ENCODE measurements around the gene IKZF5.
A peak's percentile ranks its signal among the peaks of the same experiment; 100 is the strongest.

IKZF5 gene, protein sequence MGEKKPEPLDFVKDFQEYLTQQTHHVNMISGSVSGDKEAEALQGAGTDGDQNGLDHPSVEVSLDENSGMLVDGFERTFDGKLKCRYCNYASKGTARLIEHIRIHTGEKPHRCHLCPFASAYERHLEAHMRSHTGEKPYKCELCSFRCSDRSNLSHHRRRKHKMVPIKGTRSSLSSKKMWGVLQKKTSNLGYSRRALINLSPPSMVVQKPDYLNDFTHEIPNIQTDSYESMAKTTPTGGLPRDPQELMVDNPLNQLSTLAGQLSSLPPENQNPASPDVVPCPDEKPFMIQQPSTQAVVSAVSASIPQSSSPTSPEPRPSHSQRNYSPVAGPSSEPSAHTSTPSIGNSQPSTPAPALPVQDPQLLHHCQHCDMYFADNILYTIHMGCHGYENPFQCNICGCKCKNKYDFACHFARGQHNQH

DNA sequence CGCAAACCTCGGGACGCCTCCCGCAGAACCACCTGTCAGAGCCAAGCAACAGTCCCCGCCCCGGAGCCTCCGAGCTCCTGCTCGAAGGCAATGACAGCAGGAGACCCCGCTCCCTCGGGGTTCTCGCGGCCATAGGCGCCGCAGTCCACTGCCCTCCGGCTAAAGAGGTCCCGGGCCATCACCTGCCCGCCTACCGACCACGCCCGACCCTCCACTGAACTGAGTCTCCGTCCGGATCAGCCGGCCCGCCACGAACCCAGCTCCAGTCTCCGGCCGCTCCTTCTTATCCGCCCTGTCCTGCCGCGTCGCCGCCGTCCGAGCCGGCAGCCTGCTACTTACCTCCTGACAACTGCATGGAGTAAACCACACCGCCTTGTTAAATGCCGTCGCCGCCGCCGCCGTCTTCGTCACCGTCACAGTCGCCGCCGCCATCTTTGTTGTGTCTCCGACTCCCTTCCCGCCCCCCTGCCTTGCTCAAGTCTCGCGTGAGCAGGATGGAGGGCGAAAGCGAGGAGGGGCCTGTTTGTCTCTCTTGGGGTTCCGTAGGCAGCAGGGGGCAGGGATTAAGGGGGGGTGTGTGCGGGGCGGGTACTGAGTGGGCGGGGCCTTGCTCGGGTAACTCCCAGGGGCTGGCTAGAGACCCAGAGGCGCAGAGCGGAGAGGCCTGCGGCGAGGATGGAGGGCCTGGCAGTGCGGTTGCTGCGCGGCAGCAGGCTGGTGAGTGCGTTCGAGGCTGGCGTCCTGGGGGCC is at the start of gene IKZF5, which contains the start of gene ACADSB:
Gene IKZF5 (minus strand): TSS at position 441 of the 750 bp plus-strand sequence. CDS start 10,170 bp downstream, outside the sequence.
Gene ACADSB (plus strand): TSS at position 652 of the 750 bp plus-strand sequence. CDS start 24 bp downstream, at position 676.
- Mint-ChIP-seq H3K36me3 (ENCODE audit: low read depth) (peaks cover 11% of the 10 kb centered on the region), H3K4me3 (peak within 1 kb of the TSS; percentile 99), H3K4me1 (peaks cover 37% of the 10 kb centered on the region), H3K27ac (peak within 1 kb of the TSS; percentile 98), H3K9me3 (peaks cover 3% of the 10 kb centered on the region), H3K27me3 (ENCODE audit: low read depth, poor library complexity) (peaks cover 3% of the 10 kb centered on the region)
- TF ChIP-seq, protein P1, sequence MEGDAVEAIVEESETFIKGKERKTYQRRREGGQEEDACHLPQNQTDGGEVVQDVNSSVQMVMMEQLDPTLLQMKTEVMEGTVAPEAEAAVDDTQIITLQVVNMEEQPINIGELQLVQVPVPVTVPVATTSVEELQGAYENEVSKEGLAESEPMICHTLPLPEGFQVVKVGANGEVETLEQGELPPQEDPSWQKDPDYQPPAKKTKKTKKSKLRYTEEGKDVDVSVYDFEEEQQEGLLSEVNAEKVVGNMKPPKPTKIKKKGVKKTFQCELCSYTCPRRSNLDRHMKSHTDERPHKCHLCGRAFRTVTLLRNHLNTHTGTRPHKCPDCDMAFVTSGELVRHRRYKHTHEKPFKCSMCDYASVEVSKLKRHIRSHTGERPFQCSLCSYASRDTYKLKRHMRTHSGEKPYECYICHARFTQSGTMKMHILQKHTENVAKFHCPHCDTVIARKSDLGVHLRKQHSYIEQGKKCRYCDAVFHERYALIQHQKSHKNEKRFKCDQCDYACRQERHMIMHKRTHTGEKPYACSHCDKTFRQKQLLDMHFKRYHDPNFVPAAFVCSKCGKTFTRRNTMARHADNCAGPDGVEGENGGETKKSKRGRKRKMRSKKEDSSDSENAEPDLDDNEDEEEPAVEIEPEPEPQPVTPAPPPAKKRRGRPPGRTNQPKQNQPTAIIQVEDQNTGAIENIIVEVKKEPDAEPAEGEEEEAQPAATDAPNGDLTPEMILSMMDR (IDR thresholded peaks at IDR 0.05), result no peak
- DNase-seq, result peak; percentile 93

GRCh38 chr10:123057968-123058367 is 49.4 kb upstream of the IKZF5 start:
- peaks cover 8% of the 10 kb centered on the region for H3K9me3 Mint-ChIP-seq
- peaks cover 16% of the 10 kb centered on the region for H3K27me3 Mint-ChIP-seq (ENCODE audit: low read depth, poor library complexity)
- DNase-seq, result no peak
- no peak overlapping the region for H3K4me3 Mint-ChIP-seq
- H3K27ac Mint-ChIP-seq, result no peak overlapping the region
- TF ChIP-seq, protein P1 (IDR thresholded peaks at IDR 0.05), result no peak
- H3K4me1 Mint-ChIP-seq, result no peaks in the 10 kb centered on the region
- peaks cover 29% of the 10 kb centered on the region for H3K36me3 Mint-ChIP-seq (ENCODE audit: low read depth)

DNA sequence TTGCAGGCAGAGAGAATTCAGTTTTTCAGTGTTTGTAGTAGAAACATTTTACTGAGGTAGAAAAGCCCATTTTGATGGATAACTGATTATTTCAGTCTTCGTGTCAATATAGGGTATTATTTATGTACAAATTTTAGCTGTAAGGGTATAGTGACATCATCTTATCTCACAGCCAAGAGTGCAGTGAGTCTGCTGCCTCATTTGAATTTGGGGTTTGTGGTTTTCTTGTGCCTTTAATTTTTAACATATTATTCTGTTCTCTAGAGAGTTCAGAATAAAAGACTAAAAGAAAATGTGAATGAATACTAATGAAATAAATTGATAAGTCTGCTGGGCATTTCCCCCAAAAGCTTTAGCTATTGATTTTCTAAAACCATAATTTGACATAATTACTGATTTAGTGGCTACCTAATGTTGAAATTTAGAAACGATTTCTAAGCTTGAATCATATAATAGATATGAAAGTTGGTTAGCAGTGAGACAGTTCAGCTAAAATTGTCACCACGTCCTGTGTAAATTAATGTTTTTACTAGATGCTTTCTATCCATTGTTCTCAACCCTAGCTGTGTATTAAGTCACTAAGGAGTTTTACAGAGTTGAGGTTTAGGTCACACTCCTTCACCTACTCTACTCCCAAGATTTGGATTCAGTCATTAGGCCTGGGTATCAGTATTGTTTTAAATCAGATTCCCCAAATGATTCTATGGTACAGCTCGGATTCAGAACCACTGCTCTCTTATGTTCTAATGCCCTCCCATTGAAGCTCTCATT is 37.6 kb upstream of the IKZF5 start:
- Mint-ChIP-seq H3K36me3 (ENCODE audit: low read depth) (peaks cover 20% of the 10 kb centered on the region), H3K27me3 (ENCODE audit: low read depth, poor library complexity) (no peaks in the 10 kb centered on the region), H3K4me3 (no peak overlapping the region), H3K4me1 (no peaks in the 10 kb centered on the region), H3K9me3 (no peaks in the 10 kb centered on the region), H3K27ac (no peak overlapping the region)
- DNase-seq, result no peak
- TF ChIP-seq, protein P1 (IDR thresholded peaks at IDR 0.05), result no peak

DNA sequence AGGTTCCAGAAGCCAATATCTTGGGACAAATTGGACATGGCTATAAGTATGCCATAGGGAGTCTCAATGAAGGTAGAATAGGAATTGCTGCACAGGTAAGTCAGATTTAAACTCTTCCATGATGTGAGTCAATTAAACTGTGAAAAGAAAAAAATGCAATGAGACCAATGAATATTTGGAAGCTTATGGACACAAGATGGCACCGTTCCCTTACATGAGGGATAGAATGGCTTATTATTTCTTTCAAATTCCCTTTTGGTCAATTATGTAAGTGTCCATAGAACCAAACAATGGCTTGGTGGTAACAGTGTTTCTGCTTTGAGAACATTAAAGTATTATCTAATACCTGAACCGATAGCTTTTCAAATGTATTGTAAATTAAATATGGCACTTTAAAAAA is 35.8 kb upstream of the IKZF5 start:
- Mint-ChIP-seq H3K27ac (no peak overlapping the region), H3K36me3 (ENCODE audit: low read depth) (peaks cover 11% of the 10 kb centered on the region), H3K27me3 (ENCODE audit: low read depth, poor library complexity) (no peaks in the 10 kb centered on the region), H3K9me3 (no peaks in the 10 kb centered on the region), H3K4me3 (no peak overlapping the region), H3K4me1 (peaks cover under 1% of the 10 kb centered on the region)
- TF ChIP-seq, protein P1 (IDR thresholded peaks at IDR 0.05), result peak; percentile 7
- no peak for DNase-seq

GRCh38 chr10:123043409-123043925 is 34.9 kb upstream of the IKZF5 start:
- H3K4me1 Mint-ChIP-seq, result peaks cover 8% of the 10 kb centered on the region
- H3K9me3 Mint-ChIP-seq, result no peaks in the 10 kb centered on the region
- no peak overlapping the region for H3K4me3 Mint-ChIP-seq
- TF ChIP-seq, protein P1 (IDR thresholded peaks at IDR 0.05), result peak; percentile 78
- H3K27ac Mint-ChIP-seq, result no peak overlapping the region
- peaks cover 9% of the 10 kb centered on the region for H3K36me3 Mint-ChIP-seq (ENCODE audit: low read depth)
- peak; percentile 58 for DNase-seq
- no peaks in the 10 kb centered on the region for H3K27me3 Mint-ChIP-seq (ENCODE audit: low read depth, poor library complexity)

Measured in nephron progenitor cell (in vitro differentiated cells).